ENCODE data around the gene LCTL. TPM values are rescaled to one million over a fixed set of nuclear protein-coding genes. Genes with fewer than 3 reads are reported as not detected.

LCTL gene
- not detected for total RNA-seq

- DNase-seq (ENCODE audit: low spot score) = no peak
Observed at GRCh38 chr15:66565741-66566144, at the start of gene LCTL. LCTL (minus strand) TSS chr15:66565998; CDS start chr15:66565365, 633 bp downstream.

GRCh38 chr15:66614951-66615760 lies 49.4 kb upstream of the LCTL start:
- DNase-seq (ENCODE audit: low spot score) = no peak

DNA sequence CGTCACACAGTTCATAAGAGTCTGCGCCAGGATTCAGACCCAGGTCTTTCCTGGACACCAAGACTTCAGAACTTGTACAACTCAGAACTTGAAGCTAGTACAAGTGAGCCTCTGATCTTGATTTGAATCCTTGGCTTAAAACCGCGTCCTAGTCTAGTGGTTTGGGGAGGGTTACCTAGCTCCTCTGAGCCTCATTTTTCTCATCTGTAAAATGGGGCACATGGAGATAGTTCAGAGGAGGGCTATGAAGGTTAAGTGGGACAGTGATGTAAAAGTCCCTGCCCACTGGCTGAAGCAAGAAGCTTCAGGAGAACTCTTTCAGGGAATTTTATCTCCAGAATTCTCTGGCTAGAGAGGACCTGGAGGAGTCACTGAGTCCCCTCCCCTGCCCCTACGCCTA lies 48.7 kb upstream of the LCTL start:
- no peak for DNase-seq (ENCODE audit: low spot score)

DNA sequence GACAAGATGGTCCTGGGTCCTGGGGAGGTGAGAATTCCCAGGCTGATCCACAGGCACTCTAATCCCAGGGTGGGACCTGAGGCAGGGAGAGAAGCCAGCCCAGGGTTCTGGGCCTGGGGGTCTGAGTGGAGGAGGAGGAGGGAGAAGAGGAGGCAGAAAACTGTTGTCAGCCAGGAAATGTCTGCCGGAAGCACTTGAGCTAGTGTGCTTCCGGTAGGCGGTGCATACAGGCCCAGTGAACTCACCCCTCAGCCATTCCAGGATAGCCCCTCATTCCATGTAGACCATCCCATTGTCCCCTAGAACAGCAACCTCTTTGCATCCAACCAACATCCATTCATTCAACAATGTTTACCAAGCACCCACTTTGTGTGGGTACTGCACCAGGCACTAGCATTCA lies 47.9 kb upstream of the LCTL start:
- DNase-seq (ENCODE audit: low spot score) = no peak

- no peak for DNase-seq (ENCODE audit: low spot score)
Observed at GRCh38 chr15:66611257-66612053, 45.7 kb upstream of the LCTL start.

DNA sequence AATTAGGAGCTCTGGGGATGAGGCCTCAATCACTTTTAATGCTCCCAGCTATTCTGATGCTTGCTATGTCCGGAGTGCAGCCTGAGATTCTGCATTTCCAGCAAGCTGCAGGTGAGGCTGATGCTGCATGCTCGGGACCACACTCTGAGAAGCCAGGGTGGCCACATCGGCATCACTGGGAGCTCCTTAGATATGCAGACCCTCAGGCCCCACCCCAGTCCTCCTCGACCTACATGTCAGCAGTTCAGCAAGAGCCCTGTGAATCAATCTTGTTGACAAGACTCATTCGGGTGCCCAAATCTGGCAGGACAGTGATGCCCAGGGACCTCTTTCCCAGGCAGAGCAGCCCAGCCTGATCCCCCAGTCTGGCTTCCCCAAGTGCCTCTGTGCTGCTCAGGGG lies 44.1 kb upstream of the LCTL start:
- no peak for DNase-seq (ENCODE audit: low spot score)

DNA sequence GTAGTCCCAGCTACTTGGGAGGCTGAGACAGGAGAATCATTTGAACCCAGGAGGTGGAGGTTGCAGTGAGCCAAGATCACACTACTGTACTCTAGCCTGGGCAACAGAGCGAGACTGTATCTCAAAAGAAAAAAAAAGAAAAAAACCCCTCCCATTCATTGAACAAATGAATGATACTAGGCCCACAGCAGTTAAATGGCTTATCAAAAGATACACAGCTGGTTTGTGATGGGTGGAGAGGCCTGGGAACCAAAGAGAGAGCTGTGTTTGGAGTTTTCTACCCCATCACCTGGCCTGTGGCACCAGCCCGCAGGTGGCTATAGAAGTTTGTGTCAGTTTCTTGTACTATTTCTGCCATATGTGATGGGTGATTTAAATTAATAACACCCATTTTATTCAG lies 43.1 kb upstream of the LCTL start:
- no peak for DNase-seq (ENCODE audit: low spot score)

DNA sequence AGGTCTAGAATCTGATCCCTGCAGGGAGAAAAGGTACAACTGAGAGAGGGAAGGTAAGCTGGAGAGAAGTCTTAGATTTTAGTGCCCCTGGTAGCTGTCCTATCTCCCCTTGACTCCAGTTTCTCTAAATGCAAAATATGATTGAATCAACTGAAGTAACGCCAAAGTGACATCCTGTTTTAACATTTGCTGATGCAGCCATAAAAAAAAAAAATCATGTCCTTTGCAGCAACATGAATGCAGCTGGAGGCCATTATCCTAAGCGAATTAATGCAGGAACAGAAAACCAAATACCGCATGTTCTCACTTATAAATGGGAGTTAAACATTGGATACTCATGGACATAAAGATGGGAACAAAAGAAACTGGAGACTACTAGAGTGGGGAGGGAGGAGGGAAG lies 42.4 kb upstream of the LCTL start:
- no peak for DNase-seq (ENCODE audit: low spot score)

DNA sequence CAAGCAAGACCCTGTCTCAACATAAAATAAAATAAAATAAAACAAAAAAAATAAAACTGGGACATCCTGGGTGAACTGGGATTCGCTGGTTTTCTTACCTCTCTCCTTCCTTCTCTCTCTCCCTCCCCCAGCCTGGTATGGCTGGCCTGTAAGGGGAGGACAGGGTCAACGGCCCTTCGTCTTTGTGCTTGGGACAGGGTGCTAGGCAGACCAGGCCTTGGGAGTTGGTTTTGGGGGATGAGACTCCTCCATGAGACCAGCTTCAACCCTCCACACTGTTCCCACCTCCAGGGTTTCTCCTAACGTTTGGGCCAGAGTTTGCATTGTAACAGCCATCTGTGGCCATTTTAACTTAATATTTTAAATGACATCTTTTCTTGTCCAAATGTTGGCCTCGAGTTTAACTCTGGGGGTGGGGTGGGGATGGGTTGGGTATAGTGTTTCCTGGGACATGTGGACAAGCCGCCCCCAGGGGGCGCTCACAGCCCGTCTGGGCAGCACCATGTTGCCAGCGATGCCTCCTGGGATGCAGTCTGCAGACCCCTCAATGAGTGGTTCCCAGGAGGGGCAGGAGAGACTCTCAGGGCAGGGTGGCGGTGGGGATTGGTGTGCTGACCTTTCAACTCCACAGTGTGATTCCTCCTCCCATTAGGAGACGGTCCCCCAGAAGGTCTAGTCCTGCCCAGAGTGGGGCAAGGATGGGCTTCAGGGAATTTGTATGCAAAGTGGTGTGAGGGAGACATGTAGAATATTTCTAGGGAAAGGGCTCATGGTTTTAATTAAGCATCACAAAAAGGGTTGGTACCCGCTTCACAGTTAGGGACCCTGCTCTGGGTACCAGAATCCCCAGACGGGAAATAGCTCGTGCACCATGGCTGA lies 37.7 kb upstream of the LCTL start:
- peak; percentile 55 for DNase-seq (ENCODE audit: low spot score)

GRCh38 chr15:66601521-66601920 lies 35.7 kb upstream of the LCTL start:
- DNase-seq (ENCODE audit: low spot score) = no peak

DNA sequence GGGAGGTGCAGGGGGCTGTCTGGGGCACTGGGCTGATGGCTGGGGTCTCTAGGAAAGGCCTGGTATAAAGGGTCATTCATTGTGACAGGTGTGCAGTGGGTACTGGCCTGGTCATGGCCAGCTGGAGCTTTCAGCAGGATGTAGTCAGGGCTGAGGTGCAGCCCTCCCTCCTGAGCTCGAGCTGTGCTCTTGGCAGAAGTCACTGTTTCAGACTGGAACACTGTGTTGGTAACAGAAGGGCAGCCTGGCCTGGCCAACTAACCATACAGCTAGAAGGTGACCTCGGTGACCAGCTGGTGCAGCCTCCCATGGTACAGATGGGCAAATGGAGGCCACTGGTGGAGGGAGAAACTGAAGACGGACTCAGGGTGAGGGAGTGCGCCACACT lies 34.4 kb upstream of the LCTL start:
- DNase-seq (ENCODE audit: low spot score) = no peak

GRCh38 chr15:66599536-66600239 lies 33.9 kb upstream of the LCTL start:
- DNase-seq (ENCODE audit: low spot score) = no peak

DNA sequence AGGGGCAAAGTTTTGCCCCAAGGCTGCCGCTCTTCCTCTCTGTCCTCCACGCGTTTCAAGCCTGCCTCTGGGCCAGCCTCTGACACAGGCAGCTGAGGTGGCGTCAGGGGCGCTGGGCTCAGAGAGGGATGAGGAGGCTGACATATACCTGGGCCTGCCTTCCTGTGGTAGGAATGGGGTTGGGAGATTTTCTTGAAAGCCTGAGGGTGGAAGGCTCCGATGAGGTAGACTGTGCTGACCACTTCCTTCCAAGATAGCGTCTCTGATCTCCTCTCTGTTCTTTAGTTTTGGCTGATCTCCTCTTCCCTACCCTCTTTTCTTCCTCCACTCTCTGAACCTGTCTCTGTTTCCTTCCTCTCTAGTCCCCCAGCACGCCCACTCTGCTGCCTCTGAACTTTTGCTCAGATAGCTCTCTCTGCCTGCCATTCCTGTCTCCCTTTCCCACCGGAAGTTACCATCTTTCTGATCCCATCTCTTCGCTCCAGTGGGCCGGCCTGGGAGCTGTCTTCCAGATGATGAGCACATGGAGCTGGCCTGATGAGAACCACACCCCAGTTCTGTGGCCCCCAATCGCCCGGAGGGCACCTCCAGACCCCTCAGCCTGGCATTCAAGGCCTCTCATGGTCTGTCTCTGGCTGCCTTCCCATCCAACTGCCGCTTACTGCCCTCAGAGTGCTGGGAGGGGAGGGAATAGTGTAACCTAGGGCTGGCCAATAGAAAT lies 32.5 kb upstream of the LCTL start:
- DNase-seq (ENCODE audit: low spot score) = no peak

DNA sequence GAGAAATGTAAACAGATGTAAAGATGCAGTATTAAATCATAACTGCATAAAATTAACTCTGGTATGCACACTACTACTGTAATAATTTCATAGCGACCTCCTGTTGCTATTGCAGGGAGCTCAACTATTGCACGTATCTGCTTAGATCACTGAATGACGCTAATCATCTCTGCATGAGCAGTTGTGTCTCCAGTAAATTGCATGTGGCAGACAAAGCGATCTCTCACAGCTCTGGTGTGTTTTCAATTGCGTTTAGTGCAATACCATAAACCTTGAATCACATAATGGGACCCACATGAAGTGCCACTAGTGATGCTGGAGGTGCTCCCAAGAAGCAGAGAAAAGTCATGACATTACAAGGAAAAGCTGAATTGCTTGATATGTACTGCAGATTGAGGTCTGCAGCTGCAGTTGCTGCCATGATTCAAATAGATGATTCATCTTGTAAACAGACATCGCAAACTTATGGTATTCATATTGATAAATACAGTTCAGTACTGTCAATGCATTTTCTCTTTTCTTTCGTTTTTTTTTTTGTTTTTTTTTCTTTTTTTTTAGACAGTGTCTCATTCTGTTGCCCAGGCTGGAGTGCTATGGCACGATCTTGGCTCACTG lies 30.2 kb upstream of the LCTL start:
- no peak for DNase-seq (ENCODE audit: low spot score)

- DNase-seq (ENCODE audit: low spot score) = no peak
Observed at GRCh38 chr15:66595332-66595731, 29.5 kb upstream of the LCTL start.

DNA sequence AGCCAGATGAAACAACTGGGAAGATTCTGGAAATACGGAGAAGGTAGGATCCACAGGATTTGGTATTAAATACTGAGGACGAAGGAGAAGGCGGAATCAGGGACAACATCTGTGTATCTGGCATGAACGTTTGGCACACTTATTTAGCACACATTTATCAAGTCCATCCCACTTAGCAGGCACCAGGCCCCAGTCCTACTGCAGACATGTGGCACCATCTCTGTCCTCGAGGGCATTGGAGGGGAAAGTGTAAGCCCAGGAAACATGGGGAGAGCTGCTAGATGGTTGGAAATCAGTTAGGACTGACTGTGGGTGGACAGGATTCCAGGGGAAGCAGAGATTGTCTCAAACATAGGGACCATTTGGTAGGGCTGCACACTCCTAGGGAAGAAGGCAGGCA lies 29.0 kb upstream of the LCTL start:
- DNase-seq (ENCODE audit: low spot score) = no peak

GRCh38 chr15:66594344-66594743 lies 28.5 kb upstream of the LCTL start:
- no peak for DNase-seq (ENCODE audit: low spot score)

- no peak for DNase-seq (ENCODE audit: low spot score)
Observed at GRCh38 chr15:66593219-66593780, 27.5 kb upstream of the LCTL start.

- DNase-seq (ENCODE audit: low spot score) = peak; percentile 40
Observed at GRCh38 chr15:66592505-66593218, 26.9 kb upstream of the LCTL start.
